ENCODE results near the gene GYG2. TPM values are rescaled to one million over a fixed set of nuclear protein-coding genes. Genes with fewer than 3 reads are reported as not detected.

GYG2 gene
- total RNA-seq, 1 experiment from 2014 or later: not detected

DNA sequence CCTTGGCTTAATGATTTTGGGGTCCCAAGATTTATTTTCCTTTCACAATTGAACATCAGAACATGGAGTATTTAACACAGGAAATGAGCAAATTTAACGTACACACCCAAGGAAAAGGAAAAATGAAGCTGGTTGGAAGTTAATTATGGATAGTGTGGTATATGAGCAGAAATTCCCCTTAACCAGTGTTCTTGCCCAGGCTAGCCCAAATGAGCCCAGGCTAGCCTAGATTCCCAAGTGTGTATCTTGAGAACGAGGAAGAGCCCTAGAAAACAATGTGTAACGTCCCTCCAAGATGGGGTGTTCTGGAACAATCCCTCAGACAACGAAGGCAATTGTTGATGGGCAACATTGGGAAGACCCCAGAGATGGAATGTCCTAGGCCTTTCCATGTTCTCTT is 43.2 kb upstream of the GYG2 start:
- ATAC-seq: no peak
- Histone ChIP-seq H3K4me1 (ENCODE audit: control insufficient read depth in 1 of 2, insufficient read depth in 2 of 2, low read length in 2 of 2) (no peaks in the 10 kb centered on the region), H3K9me2 (ENCODE audit: insufficient read depth) (no peaks in the 10 kb centered on the region), H3K36me3 (ENCODE audit: control insufficient read depth in 1 of 2, insufficient read depth in 2 of 2, low read length in 2 of 2) (no peaks in the 10 kb centered on the region), H4K20me1 (ENCODE audit: insufficient read depth) (no peaks in the 10 kb centered on the region), H3K27ac (ENCODE audit: low read depth, low read length) (no peak overlapping the region), H3K9me3 (ENCODE audit: control insufficient read depth in 1 of 2, insufficient read depth in 1 of 2, low read depth in 1 of 2, low read length in 2 of 2) (no peaks in the 10 kb centered on the region), H3K79me2 (ENCODE audit: insufficient read depth, low read length) (no peaks in the 10 kb centered on the region), H3K4me2 (ENCODE audit: low read length) (no peak overlapping the region), H3K27me3 (ENCODE audit: insufficient read depth, low read length) (no peaks in the 10 kb centered on the region), H2AFZ (ENCODE audit: low read depth, low read length, poor library complexity, severe bottlenecking) (no peak overlapping the region), H3K4me3 (replicated peaks in 1 of 2; ENCODE audit: low read depth in 1 of 2, low read length in 2 of 2) (no peak overlapping the region), H3K9ac (ENCODE audit: low read length) (no peak overlapping the region)
- ChIA-PET CTCF (no interaction called here), POLR2A (no interaction called here), RAD21 (ENCODE audit: low non-redundant PET in 1 of 2, low total read pairs in 2 of 2, uncharacterized antibody in 2 of 2, unreplicated experiment in 2 of 2) (no interaction called here)
- DNase-seq (ENCODE audit: low read depth, low spot score): no peak
- intact Hi-C loops (cut with micrococcal nuclease): no loop called here
- BruUV-seq (replicated peaks): no TSS peak
- TF ChIP-seq JUND (IDR thresholded peaks at IDR 0.05): no peak
- TF ChIP-seq, protein P1, sequence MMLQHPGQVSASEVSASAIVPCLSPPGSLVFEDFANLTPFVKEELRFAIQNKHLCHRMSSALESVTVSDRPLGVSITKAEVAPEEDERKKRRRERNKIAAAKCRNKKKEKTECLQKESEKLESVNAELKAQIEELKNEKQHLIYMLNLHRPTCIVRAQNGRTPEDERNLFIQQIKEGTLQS (IDR thresholded peaks at IDR 0.05): no peak
- TF ChIP-seq YY1 (IDR thresholded peaks at IDR 0.05; ENCODE audit: extremely low read depth, insufficient replicate concordance, low read depth, low read length): no peak
- TF ChIP-seq, protein P2, sequence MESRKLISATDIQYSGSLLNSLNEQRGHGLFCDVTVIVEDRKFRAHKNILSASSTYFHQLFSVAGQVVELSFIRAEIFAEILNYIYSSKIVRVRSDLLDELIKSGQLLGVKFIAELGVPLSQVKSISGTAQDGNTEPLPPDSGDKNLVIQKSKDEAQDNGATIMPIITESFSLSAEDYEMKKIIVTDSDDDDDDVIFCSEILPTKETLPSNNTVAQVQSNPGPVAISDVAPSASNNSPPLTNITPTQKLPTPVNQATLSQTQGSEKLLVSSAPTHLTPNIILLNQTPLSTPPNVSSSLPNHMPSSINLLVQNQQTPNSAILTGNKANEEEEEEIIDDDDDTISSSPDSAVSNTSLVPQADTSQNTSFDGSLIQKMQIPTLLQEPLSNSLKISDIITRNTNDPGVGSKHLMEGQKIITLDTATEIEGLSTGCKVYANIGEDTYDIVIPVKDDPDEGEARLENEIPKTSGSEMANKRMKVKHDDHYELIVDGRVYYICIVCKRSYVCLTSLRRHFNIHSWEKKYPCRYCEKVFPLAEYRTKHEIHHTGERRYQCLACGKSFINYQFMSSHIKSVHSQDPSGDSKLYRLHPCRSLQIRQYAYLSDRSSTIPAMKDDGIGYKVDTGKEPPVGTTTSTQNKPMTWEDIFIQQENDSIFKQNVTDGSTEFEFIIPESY (IDR thresholded peaks at IDR 0.05; ENCODE audit: extremely low read depth, insufficient replicate concordance, low read length): no peak
- TF ChIP-seq CBX3 (IDR thresholded peaks at IDR 0.05; ENCODE audit: low read depth): no peak
- TF ChIP-seq CEBPB (IDR thresholded peaks at IDR 0.05; ENCODE audit: low read depth): no peak
- no peak for TF ChIP-seq SIN3A (IDR thresholded peaks at IDR 0.05; ENCODE audit: low read depth)

DNA sequence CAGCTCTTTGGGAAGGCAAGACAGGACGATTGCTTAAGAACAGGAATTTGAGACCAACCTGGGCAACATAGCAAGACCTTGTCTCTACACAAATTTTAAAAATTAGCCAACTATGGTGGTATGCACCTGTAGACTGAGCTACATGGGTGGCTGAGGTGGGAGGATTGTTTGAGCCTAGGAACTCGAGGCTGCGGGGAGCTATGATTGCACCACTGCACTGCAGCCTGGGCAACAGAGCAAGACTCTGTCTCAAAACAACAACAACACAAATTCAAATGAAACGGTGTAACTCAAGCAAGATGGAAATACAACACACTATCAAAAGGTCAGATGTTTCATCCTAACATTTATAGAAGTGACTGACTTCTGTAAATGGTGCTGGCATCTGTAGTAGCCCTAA is 39.8 kb upstream of the GYG2 start:
- no peak overlapping the region for H3K9ac ChIP-seq (ENCODE audit: low read length)
- BruUV-seq (replicated peaks): no TSS peak
- H3K36me3 ChIP-seq (ENCODE audit: control insufficient read depth in 1 of 2, insufficient read depth in 2 of 2, low read length in 2 of 2): no peaks in the 10 kb centered on the region
- no peaks in the 10 kb centered on the region for H3K9me3 ChIP-seq (ENCODE audit: control insufficient read depth in 1 of 2, insufficient read depth in 1 of 2, low read depth in 1 of 2, low read length in 2 of 2)
- ChIA-PET CTCF (no interaction called here), POLR2A (no interaction called here), RAD21 (ENCODE audit: low non-redundant PET in 1 of 2, low total read pairs in 2 of 2, uncharacterized antibody in 2 of 2, unreplicated experiment in 2 of 2) (no interaction called here)
- TF ChIP-seq SIN3A (IDR thresholded peaks at IDR 0.05; ENCODE audit: low read depth) (no peak), SRF (IDR thresholded peaks at IDR 0.05; ENCODE audit: low read depth) (no peak), SP1 (IDR thresholded peaks at IDR 0.05; ENCODE audit: low read depth) (no peak), YY1 (IDR thresholded peaks at IDR 0.05; ENCODE audit: extremely low read depth, insufficient replicate concordance, low read depth, low read length) (no peak), ZNF274 (IDR thresholded peaks at IDR 0.05; ENCODE audit: low read depth, low read length) (no peak), JUND (IDR thresholded peaks at IDR 0.05) (no peak), CEBPB (IDR thresholded peaks at IDR 0.05; ENCODE audit: low read depth) (no peak), ZFX (IDR thresholded peaks at IDR 0.05) (no peak), EZH2phosphoT487 (IDR thresholded peaks at IDR 0.05; ENCODE audit: borderline replicate concordance) (no peak), EZH2 (IDR thresholded peaks at IDR 0.05) (no peak), CBX3 (IDR thresholded peaks at IDR 0.05; ENCODE audit: low read depth) (no peak)
- TF ChIP-seq, protein P3, sequence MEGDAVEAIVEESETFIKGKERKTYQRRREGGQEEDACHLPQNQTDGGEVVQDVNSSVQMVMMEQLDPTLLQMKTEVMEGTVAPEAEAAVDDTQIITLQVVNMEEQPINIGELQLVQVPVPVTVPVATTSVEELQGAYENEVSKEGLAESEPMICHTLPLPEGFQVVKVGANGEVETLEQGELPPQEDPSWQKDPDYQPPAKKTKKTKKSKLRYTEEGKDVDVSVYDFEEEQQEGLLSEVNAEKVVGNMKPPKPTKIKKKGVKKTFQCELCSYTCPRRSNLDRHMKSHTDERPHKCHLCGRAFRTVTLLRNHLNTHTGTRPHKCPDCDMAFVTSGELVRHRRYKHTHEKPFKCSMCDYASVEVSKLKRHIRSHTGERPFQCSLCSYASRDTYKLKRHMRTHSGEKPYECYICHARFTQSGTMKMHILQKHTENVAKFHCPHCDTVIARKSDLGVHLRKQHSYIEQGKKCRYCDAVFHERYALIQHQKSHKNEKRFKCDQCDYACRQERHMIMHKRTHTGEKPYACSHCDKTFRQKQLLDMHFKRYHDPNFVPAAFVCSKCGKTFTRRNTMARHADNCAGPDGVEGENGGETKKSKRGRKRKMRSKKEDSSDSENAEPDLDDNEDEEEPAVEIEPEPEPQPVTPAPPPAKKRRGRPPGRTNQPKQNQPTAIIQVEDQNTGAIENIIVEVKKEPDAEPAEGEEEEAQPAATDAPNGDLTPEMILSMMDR (IDR thresholded peaks at IDR 0.05 in 2 of 3, conservative IDR thresholded peaks at IDR 0.05 in 1 of 3; ENCODE audit: borderline replicate concordance in 1 of 3, insufficient read depth in 1 of 3, low read depth in 2 of 3, low read length in 2 of 3): no peak
- TF ChIP-seq, protein P2 (IDR thresholded peaks at IDR 0.05; ENCODE audit: extremely low read depth, insufficient replicate concordance, low read length): no peak
- no peak overlapping the region for H3K27ac ChIP-seq (ENCODE audit: low read depth, low read length)
- DNase-seq (ENCODE audit: low read depth, low spot score) (no peak), ATAC-seq (no peak)
- H2AFZ ChIP-seq (ENCODE audit: low read depth, low read length, poor library complexity, severe bottlenecking): no peak overlapping the region
- no peaks in the 10 kb centered on the region for H3K9me2 ChIP-seq (ENCODE audit: insufficient read depth)
- intact Hi-C loops (cut with micrococcal nuclease): no loop called here
- H3K4me2 ChIP-seq (ENCODE audit: low read length): no peak overlapping the region
- H4K20me1 ChIP-seq (ENCODE audit: insufficient read depth): no peaks in the 10 kb centered on the region
- H3K4me1 ChIP-seq (ENCODE audit: control insufficient read depth in 1 of 2, insufficient read depth in 2 of 2, low read length in 2 of 2): no peaks in the 10 kb centered on the region
- H3K79me2 ChIP-seq (ENCODE audit: insufficient read depth, low read length): no peaks in the 10 kb centered on the region
- no peaks in the 10 kb centered on the region for H3K27me3 ChIP-seq (ENCODE audit: insufficient read depth, low read length)
- H3K4me3 ChIP-seq (replicated peaks in 1 of 2; ENCODE audit: low read depth in 1 of 2, low read length in 2 of 2): no peak overlapping the region

Measured in HCT116 (cell line).